MCF 10A (cell line): Measurements from ENCODE around the gene GRIK3. TPM values are rescaled to one million over a fixed set of nuclear protein-coding genes. Genes with fewer than 3 reads are reported as not detected.
"Not testable (repeated sequence)": the region's sequence is repeated elsewhere in the genome, so short reads cannot be mapped to it uniquely, and the experiment has no call there.

ENCODE experiments used
- BruUV-seq: library from RNA; stranded (reverse); fragments of 400-500 nt; replicated peaks from 2 replicates; lab custom pipeline; 2021; lab: Mats Ljungman, UMichigan
- CTCF ChIA-PET: fragments of 300-600 bp; sonication (Branson Sonifier 250); formaldehyde crosslinking; extraction: SDS; loops from one replicate; lab custom pipeline; 2021; ENCODE audit warnings: antibody characterized with exemption, inconsistent platforms; lab: Yijun Ruan, JAX
- POLR2A ChIA-PET: fragments of 300-600, 350-650 bp; sonication (Branson Sonifier 250); formaldehyde crosslinking; extraction: SDS; loops from one replicate; lab custom pipeline; 2020; ENCODE audit warnings: antibody characterized with exemption, inconsistent platforms; lab: Yijun Ruan, JAX
- DNase-seq: peaks from one replicate; pipeline ENCODE4 v3.0.0-alpha.2; 2018; ENCODE audit not compliant: unreplicated experiment
- H3K27ac Mint-ChIP-seq: one replicate; pipeline ENCODE4 v1.8.0; 2022; ENCODE audit warnings: mild to moderate bottlenecking, low read depth, mixed read lengths; ENCODE audit not compliant: unreplicated experiment
- H3K27me3 Mint-ChIP-seq: one replicate; pipeline ENCODE4 v1.8.0; 2022; ENCODE audit warnings: mixed read lengths; ENCODE audit not compliant: insufficient read depth, unreplicated experiment
- H3K36me3 Mint-ChIP-seq: one replicate; pipeline ENCODE4 v1.8.0; 2022; ENCODE audit warnings: mild to moderate bottlenecking, moderate library complexity, mixed read lengths; ENCODE audit not compliant: insufficient read depth, unreplicated experiment
- H3K4me1 Mint-ChIP-seq: one replicate; pipeline ENCODE4 v1.8.0; 2022; ENCODE audit warnings: mixed read lengths; ENCODE audit not compliant: insufficient read depth, unreplicated experiment
- H3K4me3 Mint-ChIP-seq: one replicate; pipeline ENCODE4 v1.8.0; 2022; ENCODE audit warnings: mild to moderate bottlenecking, moderate library complexity, mixed read lengths; ENCODE audit not compliant: unreplicated experiment
- H3K9me3 Mint-ChIP-seq: one replicate; pipeline ENCODE4 v1.8.0; 2022; ENCODE audit warnings: mixed read lengths; ENCODE audit not compliant: unreplicated experiment
- intact Hi-C: fragments of 100-400 bp; cut with micrococcal nuclease; formaldehyde crosslinking; loops from 2 replicates; pipeline ENCODE4 v1.14.1; 2022
- total RNA-seq: library from RNA; stranded (reverse); gene quantifications from 2 replicates; pipeline ENCODE4 v1.2.3, GENCODE V29; 2022
- TF ChIP-seq, protein P1 (sequence below): fragments of 200-600 bp; IDR thresholded peaks from one replicate; pipeline ENCODE4 v1.8.0; 2022; ENCODE audit warnings: antibody characterized with exemption, mild to moderate bottlenecking; ENCODE audit not compliant: unreplicated experiment

The GRIK3 gene
- total RNA-seq, 1 experiment from 2014 or later, result not detected

DNA sequence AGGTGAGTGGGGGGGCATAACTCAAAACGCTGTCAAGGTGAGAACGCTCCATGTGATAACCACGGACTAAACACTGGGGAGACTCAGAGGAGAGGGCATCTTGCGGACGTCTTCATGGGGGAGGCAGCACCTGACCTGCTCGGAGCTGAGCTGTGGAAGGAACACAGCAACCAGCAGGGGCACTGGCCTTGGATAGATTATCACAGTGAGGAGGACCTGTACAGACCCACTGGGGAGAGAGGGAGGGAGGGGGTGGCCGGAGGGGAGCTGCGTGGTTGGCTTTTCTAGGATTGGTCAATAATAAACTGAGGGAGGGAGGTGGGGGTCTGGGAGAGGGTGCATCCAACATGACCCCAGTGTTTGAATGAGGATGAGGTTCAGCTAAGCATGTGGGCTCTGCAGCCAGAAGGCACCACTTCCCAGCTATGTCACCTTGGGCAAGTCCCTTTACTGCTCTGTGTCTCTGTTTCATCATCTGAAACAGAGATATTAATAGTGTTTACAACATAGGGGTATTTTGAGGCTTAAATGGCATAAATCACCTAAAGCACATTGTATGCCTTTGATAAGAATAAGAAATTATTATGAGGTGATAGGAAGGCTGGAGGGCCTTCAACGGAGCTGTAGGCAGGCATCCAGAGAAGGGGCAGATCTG is 123.3 kb downstream of the GRIK3 start:
- H3K36me3 Mint-ChIP-seq, result no peaks in the 10 kb centered on the region
- no peak overlapping the region for H3K27ac Mint-ChIP-seq
- POLR2A ChIA-PET, result no interaction called here
- no peaks in the 10 kb centered on the region for H3K4me1 Mint-ChIP-seq
- no peaks in the 10 kb centered on the region for H3K9me3 Mint-ChIP-seq
- DNase-seq, result no peak
- intact Hi-C loops, result loop anchor here (1.0 kb wide), 1 partner anchor 13 kb away; no protein-coding TSS in a partner anchor
- TF ChIP-seq, protein P1, sequence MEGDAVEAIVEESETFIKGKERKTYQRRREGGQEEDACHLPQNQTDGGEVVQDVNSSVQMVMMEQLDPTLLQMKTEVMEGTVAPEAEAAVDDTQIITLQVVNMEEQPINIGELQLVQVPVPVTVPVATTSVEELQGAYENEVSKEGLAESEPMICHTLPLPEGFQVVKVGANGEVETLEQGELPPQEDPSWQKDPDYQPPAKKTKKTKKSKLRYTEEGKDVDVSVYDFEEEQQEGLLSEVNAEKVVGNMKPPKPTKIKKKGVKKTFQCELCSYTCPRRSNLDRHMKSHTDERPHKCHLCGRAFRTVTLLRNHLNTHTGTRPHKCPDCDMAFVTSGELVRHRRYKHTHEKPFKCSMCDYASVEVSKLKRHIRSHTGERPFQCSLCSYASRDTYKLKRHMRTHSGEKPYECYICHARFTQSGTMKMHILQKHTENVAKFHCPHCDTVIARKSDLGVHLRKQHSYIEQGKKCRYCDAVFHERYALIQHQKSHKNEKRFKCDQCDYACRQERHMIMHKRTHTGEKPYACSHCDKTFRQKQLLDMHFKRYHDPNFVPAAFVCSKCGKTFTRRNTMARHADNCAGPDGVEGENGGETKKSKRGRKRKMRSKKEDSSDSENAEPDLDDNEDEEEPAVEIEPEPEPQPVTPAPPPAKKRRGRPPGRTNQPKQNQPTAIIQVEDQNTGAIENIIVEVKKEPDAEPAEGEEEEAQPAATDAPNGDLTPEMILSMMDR, result no peak
- H3K4me3 Mint-ChIP-seq, result no peak overlapping the region
- no peaks in the 10 kb centered on the region for H3K27me3 Mint-ChIP-seq
- no TSS peak for BruUV-seq
- CTCF ChIA-PET, result interaction anchor here (1.3 kb wide), 1 partner anchor 16 kb away, joined by 4 read pairs; no protein-coding TSS in a partner anchor

DNA sequence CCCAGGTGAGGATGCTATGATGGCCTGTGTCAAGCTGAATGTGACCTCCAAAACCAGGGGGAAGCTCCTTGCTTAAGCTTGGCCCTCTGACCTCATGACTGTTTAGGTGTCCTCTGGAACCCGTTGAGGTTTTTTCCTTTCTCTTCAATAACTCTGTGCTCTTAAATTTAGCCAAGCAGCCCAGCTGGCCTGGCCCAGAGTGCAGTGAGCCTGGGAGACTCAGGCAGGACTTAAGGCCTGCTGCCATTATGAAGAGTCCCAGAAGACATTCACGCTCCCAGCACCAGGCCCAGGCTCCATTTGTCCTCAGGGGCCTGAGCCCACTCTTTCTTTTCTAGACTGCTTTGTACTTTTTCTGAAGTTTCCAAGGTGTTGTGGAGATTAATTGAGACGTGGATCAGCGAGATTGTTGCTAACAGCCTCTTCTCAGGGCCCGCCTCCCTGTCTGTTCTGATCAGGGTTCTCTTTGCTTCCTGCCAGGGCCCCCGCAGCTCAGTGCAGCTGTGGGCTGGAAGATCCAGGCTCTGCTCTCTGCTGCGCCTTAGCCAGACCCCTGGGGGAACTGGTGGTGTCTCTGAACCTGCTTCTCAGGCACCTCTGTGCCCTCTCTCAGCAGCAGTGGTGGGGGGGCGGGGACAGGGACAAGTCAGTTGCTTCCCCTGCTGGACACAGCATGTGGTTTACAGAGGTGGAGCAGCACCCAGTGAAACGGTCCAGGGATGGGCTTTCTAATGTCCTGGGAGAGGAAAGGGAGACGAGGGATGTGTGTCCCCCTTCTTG is 124.2 kb downstream of the GRIK3 start:
- Mint-ChIP-seq H3K4me3 (no peak overlapping the region), H3K9me3 (no peaks in the 10 kb centered on the region), H3K27me3 (no peaks in the 10 kb centered on the region), H3K36me3 (no peaks in the 10 kb centered on the region), H3K4me1 (no peaks in the 10 kb centered on the region), H3K27ac (no peak overlapping the region)
- DNase-seq, result no peak
- no TSS peak for BruUV-seq
- TF ChIP-seq, protein P1, result no peak
- intact Hi-C loops, result no loop called here
- ChIA-PET CTCF (interaction anchor here (1.3 kb wide), 1 partner anchor 17 kb away, joined by 4 read pairs; no protein-coding TSS in a partner anchor), POLR2A (no interaction called here)

DNA sequence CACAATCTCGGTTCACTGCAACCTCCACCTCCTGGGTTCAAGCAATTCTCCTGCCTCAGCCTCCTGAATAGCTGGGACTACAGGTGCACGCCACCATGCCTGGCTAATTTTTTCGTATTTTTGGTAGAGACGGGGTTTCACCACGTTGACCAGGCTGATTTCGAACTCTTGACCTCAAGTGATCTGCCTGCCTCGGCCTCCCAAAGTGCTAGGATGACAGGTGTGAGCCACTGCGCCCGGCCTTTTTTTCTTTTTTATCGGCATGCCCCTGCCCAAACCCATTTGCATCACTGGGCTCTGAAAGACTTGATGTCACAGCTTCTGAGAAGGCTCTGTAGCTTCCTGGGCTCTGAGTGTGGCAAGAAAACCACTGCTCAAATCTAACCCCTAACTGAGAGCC is 125.0 kb downstream of the GRIK3 start:
- H3K27ac Mint-ChIP-seq, H3K36me3 Mint-ChIP-seq, BruUV-seq, H3K27me3 Mint-ChIP-seq, CTCF ChIA-PET, DNase-seq, H3K4me3 Mint-ChIP-seq, H3K9me3 Mint-ChIP-seq, intact Hi-C loops, H3K4me1 Mint-ChIP-seq: not testable (repeated sequence)
- POLR2A ChIA-PET, result interaction anchor here (0.6 kb wide), 1 partner anchor 19 kb away, joined by 3 read pairs; no protein-coding TSS in a partner anchor

DNA sequence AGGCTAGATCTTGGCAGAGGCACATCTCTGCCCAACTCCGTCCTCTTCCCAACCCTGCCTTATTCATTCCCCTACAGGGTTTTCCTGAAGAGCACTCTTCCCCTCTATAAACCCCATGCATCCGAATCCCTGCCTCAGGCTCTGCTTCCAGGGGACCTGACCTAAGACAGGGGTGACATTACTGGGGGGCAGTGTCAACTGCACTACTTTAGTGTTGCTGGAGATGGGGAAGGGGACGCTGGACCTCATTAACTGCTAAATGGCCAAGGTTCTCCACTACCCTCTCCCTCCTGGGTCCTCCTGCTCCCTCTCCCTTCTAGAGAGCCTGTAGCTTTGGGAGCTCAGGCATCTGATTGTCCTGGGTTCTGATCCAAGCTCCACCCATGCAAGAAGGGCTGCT is 126.2 kb downstream of the GRIK3 start:
- Mint-ChIP-seq H3K36me3 (no peaks in the 10 kb centered on the region), H3K4me1 (no peaks in the 10 kb centered on the region), H3K27ac (no peak overlapping the region), H3K4me3 (no peak overlapping the region), H3K9me3 (no peaks in the 10 kb centered on the region), H3K27me3 (no peaks in the 10 kb centered on the region)
- TF ChIP-seq, protein P1, result no peak
- BruUV-seq, result no TSS peak
- intact Hi-C loops, result no loop called here
- POLR2A ChIA-PET, result no interaction called here
- no peak for DNase-seq
- CTCF ChIA-PET, result interaction anchor here (0.6 kb wide), 1 partner anchor 236 kb away, joined by 3 read pairs; no protein-coding TSS in a partner anchor
